HCT116 (cell line): ENCODE results near the gene ROR2. TPM values are rescaled to one million over a fixed set of nuclear protein-coding genes. Genes with fewer than 3 reads are reported as not detected.

Experiments
- ATAC-seq: fragments of 200-7000 bp; cut with Tn5 transposase; 2 replicates; pipeline ENCODE4 v1.9.1; 2020; ENCODE audit warnings: mild to moderate bottlenecking, moderate library complexity
- BruUV-seq: library from RNA; stranded (reverse); fragments of 400-500 nt; replicated peaks from 2 replicates; lab custom pipeline; 2021; lab: Mats Ljungman, UMichigan
- CTCF ChIA-PET: fragments of 300-600 bp; sonication (Branson Sonifier 250); formaldehyde crosslinking; loops from one replicate; lab custom pipeline; 2021; ENCODE audit warnings: antibody characterized with exemption; lab: Charles Lee
- POLR2A ChIA-PET: fragments of 300-600, 350-600 bp; sonication (Branson Sonifier 250); formaldehyde crosslinking; loops from one replicate; lab custom pipeline; 2021; ENCODE audit warnings: antibody characterized with exemption; lab: Charles Lee
- RAD21 ChIA-PET, 2 experiments: fragments of 300-600 bp; sonication (Branson Sonifier 250); formaldehyde crosslinking; loops; one replicate each; lab custom pipeline; 2023; ENCODE audit warnings: low total read pairs in 2 of 2; ENCODE audit not compliant: uncharacterized antibody in 2 of 2, unreplicated experiment in 2 of 2, low non-redundant PET in 1 of 2; lab: Charles Lee
- DNase-seq: peaks from one replicate; pipeline ENCODE4 v3.0.0-alpha.2; 2010; ENCODE audit warnings: low read depth, low spot score
- H2AFZ ChIP-seq: fragments of 200-600 bp; shearing (Covaris generic), sonication (generic); 2 replicates; pipeline ENCODE4 v1.6.1; 2017; ENCODE audit warnings: low read depth, mixed run types, mixed read lengths, antibody characterized with exemption, low read length; ENCODE audit not compliant: poor library complexity, severe bottlenecking
- H3K27ac ChIP-seq: 2 replicates; pipeline ENCODE4 v1.5.1; 2012; ENCODE audit warnings: low read depth, low read length
- H3K27me3 ChIP-seq: fragments of 200-600 bp; sonication (generic); 2 replicates; pipeline ENCODE4 v1.6.1; 2016; ENCODE audit warnings: mixed run types, low read length, mixed read lengths; ENCODE audit not compliant: insufficient read depth
- H3K36me3 ChIP-seq, 2 experiments: fragments of 200-500 bp in 1 of 2; fragments of 200-600 bp in 1 of 2; sonication (Bioruptor generic) in 1 of 2; sonication (generic) in 1 of 2; 2 replicates each; pipeline versions ENCODE4 v1.5.1 to v1.6.1; 2014 to 2016; ENCODE audit warnings: low read length in 2 of 2, inconsistent platforms in 1 of 2, mixed read lengths in 1 of 2, mixed run types in 1 of 2; ENCODE audit not compliant: insufficient read depth in 2 of 2, control insufficient read depth in 1 of 2
- H3K4me1 ChIP-seq, 2 experiments: fragments of 200-600 bp in 1 of 2; sonication (generic) in 1 of 2; 2 replicates each; pipeline versions ENCODE4 v1.5.1 to v1.6.1; 2012 to 2017; ENCODE audit warnings: low read length in 2 of 2, inconsistent platforms in 1 of 2, mild to moderate bottlenecking in 1 of 2, mixed read lengths in 1 of 2, mixed run types in 1 of 2, moderate library complexity in 1 of 2; ENCODE audit not compliant: insufficient read depth in 2 of 2, control insufficient read depth in 1 of 2
- H3K4me2 ChIP-seq: fragments of 200-600 bp; sonication (generic); 2 replicates; pipeline ENCODE4 v1.6.1; 2017; ENCODE audit warnings: mixed run types, low read length, mixed read lengths
- H3K4me3 ChIP-seq, 2 experiments: fragments of 200-600 bp in 1 of 2; sonication (generic) in 1 of 2; replicated peaks in 1 of 2; 2 replicates each; pipeline ENCODE4 v1.5.1; 2011 to 2016; ENCODE audit warnings: low read length in 2 of 2, control low read depth in 1 of 2, low read depth in 1 of 2, mild to moderate bottlenecking in 1 of 2, mixed read lengths in 1 of 2, mixed run types in 1 of 2
- H3K79me2 ChIP-seq: fragments of 200-600 bp; sonication (generic); 2 replicates; pipeline ENCODE4 v1.6.1; 2017; ENCODE audit warnings: mild to moderate bottlenecking, mixed run types, low read length, moderate library complexity, mixed read lengths; ENCODE audit not compliant: insufficient read depth
- H3K9ac ChIP-seq: fragments of 200-600 bp; sonication (generic); 2 replicates; pipeline ENCODE4 v1.6.1; 2016; ENCODE audit warnings: low read length, mixed read lengths
- H3K9me2 ChIP-seq: fragments of 200-600 bp; sonication (generic), shearing (Covaris generic); 2 replicates; pipeline ENCODE4 v1.6.1; 2017; ENCODE audit warnings: mixed run types, mild to moderate bottlenecking, moderate library complexity; ENCODE audit not compliant: insufficient read depth
- H3K9me3 ChIP-seq, 2 experiments: fragments of 200-500 bp in 1 of 2; fragments of 200-600 bp in 1 of 2; sonication (Bioruptor generic) in 1 of 2; sonication (generic) in 1 of 2; 2 replicates each; pipeline ENCODE4 v1.6.1; 2014 to 2017; ENCODE audit warnings: low read length in 2 of 2, mixed read lengths in 2 of 2, inconsistent platforms in 1 of 2, low read depth in 1 of 2, mild to moderate bottlenecking in 1 of 2, mixed run types in 1 of 2, moderate library complexity in 1 of 2; ENCODE audit not compliant: control insufficient read depth in 1 of 2, insufficient read depth in 1 of 2
- H4K20me1 ChIP-seq: fragments of 200-600 bp; sonication (generic), shearing (Covaris generic); 2 replicates; pipeline ENCODE4 v1.6.1; 2017; ENCODE audit warnings: mixed run types, mild to moderate bottlenecking, moderate library complexity; ENCODE audit not compliant: insufficient read depth
- ATF3 ChIP-seq: IDR thresholded peaks from 2 replicates; pipeline ENCODE4 v1.6.1; 2012
- CTCF ChIP-seq, 3 experiments: fragments of 200-600 bp in 1 of 3; sonication (generic) in 1 of 3; IDR thresholded peaks in 2 of 3; conservative IDR thresholded peaks in 1 of 3; 2 replicates each; pipeline ENCODE4 v1.5.1; 2012 to 2017; ENCODE audit warnings: low read depth in 2 of 3, low read length in 2 of 3, antibody characterized with exemption in 1 of 3, borderline replicate concordance in 1 of 3, control low read depth in 1 of 3, mild to moderate bottlenecking in 1 of 3, mixed read lengths in 1 of 3, mixed run types in 1 of 3, moderate library complexity in 1 of 3; ENCODE audit not compliant: insufficient read depth in 1 of 3
- EZH2phosphoT487 ChIP-seq: fragments of 200-600 bp; IDR thresholded peaks from 2 replicates; pipeline ENCODE4 v1.6.1; 2018; ENCODE audit warnings: antibody characterized with exemption, borderline replicate concordance
- JUND ChIP-seq: IDR thresholded peaks from 2 replicates; pipeline ENCODE4 v1.6.1; 2012
- POLR2A ChIP-seq: IDR thresholded peaks from 2 replicates; pipeline ENCODE4 v1.7.0; 2011; ENCODE audit warnings: borderline replicate concordance; ENCODE audit not compliant: insufficient read depth, insufficient read length; ENCODE audit errors: extremely low read depth
- RAD21 ChIP-seq: IDR thresholded peaks from 2 replicates; pipeline ENCODE4 v1.6.1; 2012; ENCODE audit warnings: low read depth, mild to moderate bottlenecking
- SIN3A ChIP-seq: IDR thresholded peaks from 2 replicates; pipeline ENCODE4 v1.6.1; 2012; ENCODE audit warnings: low read depth
- SP1 ChIP-seq: IDR thresholded peaks from 2 replicates; pipeline ENCODE4 v1.6.1; 2012; ENCODE audit warnings: low read depth
- TCF7L2 ChIP-seq: IDR thresholded peaks from 2 replicates; pipeline ENCODE4 v1.7.0; 2011; ENCODE audit warnings: borderline replicate concordance, inconsistent platforms; ENCODE audit not compliant: insufficient read depth, insufficient read length; ENCODE audit errors: extremely low read depth
- YY1 ChIP-seq: IDR thresholded peaks from 2 replicates; pipeline ENCODE4 v1.6.1; 2011; ENCODE audit warnings: low read length, low read depth, moderate library complexity, mild to moderate bottlenecking; ENCODE audit not compliant: insufficient replicate concordance; ENCODE audit errors: extremely low read depth
- ZNF274 ChIP-seq: fragments of 200-500 bp; sonication (Bioruptor generic); IDR thresholded peaks from 2 replicates; pipeline ENCODE4 v1.6.1; 2014; ENCODE audit warnings: mild to moderate bottlenecking, low read depth, low read length, inconsistent platforms
- intact Hi-C: fragments of 100-400 bp; cut with micrococcal nuclease; formaldehyde crosslinking; loops from 2 replicates; pipeline ENCODE4 v1.10.0; 2022
- total RNA-seq: library from RNA; stranded (reverse); gene quantifications from one replicate; pipeline ENCODE4 v1.2.1, GENCODE V29; 2021; ENCODE audit not compliant: unreplicated experiment

ROR2 gene
- total RNA-seq, 1 experiment from 2014 or later, result 15.7 TPM

GRCh38 chr9:91681461-91682305 lies 268.3 kb downstream of the ROR2 start:
- Histone ChIP-seq H3K9me2 (no peaks in the 10 kb centered on the region), H4K20me1 (no peaks in the 10 kb centered on the region), H3K9ac (no peak overlapping the region), H3K4me1 (no peaks in the 10 kb centered on the region; a peak in 1 of 4 replicates), H3K9me3 (no peaks in the 10 kb centered on the region), H3K36me3 (no peaks in the 10 kb centered on the region), H3K27me3 (no peaks in the 10 kb centered on the region), H3K27ac (no peak overlapping the region), H3K4me2 (peak overlapping the region; percentile 15; the same call in 1 of the 2 replicates), H3K4me3 (no peak overlapping the region), H2AFZ (peak overlapping the region; percentile 94), H3K79me2 (no peaks in the 10 kb centered on the region)
- ChIA-PET CTCF (no interaction called here), POLR2A (no interaction called here), RAD21 (interaction anchor here in 1 of 2 experiments (0.6 kb wide), 1 partner anchor 767 kb away, joined by 3 read pairs; no protein-coding TSS in a partner anchor)
- intact Hi-C loops, result loop anchor here (1.0 to 10.0 kb wide), 4 partner anchors 254 to 766 kb away; no protein-coding TSS in a partner anchor
- DNase-seq, result peak; percentile 45
- peak; percentile 100 for ATAC-seq
- no peak for TF ChIP-seq TCF7L2
- no peak for TF ChIP-seq SP1
- TF ChIP-seq YY1, result peak; percentile 25
- TF ChIP-seq JUND, result no peak
- peak; percentile 94 for TF ChIP-seq RAD21
- peak; percentile 87 to 98 (median 94) for TF ChIP-seq CTCF (IDR thresholded peaks at IDR 0.05 in 2 of 3, conservative IDR thresholded peaks at IDR 0.05 in 1 of 3; ENCODE audit: borderline replicate concordance in 1 of 3, insufficient read depth in 1 of 3, low read depth in 2 of 3, low read length in 2 of 3)
- TF ChIP-seq ATF3, result no peak
- no peak for TF ChIP-seq ZNF274
- no peak for TF ChIP-seq EZH2phosphoT487
- TF ChIP-seq SIN3A, result no peak
- no peak for TF ChIP-seq POLR2A
- no TSS peak for BruUV-seq
